NAMALWA (cell line): ENCODE measurements around the gene LRP2.
"Not testable (repeated sequence)": the region's sequence is repeated elsewhere in the genome, so short reads cannot be mapped to it uniquely, and the experiment has no call there.

ENCODE experiments used
- DNase-seq: peaks from one replicate; pipeline ENCODE4 v3.0.0-alpha.2; 2015; ENCODE audit warnings: low spot score

LRP2 gene

GRCh38 chr2:169175112-169175511 lies 187.2 kb downstream of the LRP2 start:
- DNase-seq, result no peak

DNA sequence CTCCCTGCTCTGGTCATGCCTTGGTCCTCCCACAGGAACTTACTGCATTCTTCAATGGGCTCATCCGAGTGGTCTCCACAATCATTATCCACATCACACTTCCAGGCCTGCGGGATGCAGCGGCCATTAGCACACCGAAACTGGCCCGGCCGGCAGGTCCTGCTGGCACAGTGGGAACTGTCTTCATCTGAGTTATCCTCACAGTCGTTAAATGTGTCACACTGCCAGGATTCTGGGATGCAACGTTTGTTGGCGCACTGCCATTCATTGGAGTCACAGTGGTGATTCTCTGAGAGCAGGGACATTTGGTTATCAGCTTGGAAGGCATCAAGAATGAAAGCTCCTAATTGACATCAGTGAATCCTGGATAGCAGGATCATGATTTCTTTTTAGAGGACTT lies 188.5 kb downstream of the LRP2 start:
- no peak for DNase-seq

GRCh38 chr2:169172914-169173313 lies 189.4 kb downstream of the LRP2 start:
- DNase-seq, result no peak

- no peak for DNase-seq
Observed at GRCh38 chr2:169172151-169172735, 190.1 kb downstream of the LRP2 start.

GRCh38 chr2:169165791-169166190 lies 196.5 kb downstream of the LRP2 start:
- DNase-seq, result no peak

- DNase-seq, result peak; percentile 11
Observed at GRCh38 chr2:169164311-169164710, 198.0 kb downstream of the LRP2 start.

DNA sequence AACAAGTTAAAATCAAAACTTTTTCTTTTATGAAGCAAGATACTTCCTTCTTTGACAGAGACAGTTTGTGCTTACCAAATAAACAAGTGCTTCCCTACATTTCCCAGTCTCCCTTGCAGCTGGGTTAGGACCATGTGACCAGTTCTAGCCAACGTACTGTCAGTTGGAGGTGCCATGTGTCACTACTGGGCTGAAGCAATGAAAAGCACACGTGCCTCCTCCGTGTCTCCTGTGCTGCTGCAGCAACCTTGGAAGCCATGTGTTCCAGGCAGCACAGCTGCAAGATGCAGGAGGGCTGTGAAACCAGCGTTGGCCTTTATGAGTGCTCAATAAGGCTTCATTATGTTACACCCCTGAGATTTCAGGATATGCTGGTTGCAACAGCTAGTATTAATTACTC lies 199.7 kb downstream of the LRP2 start:
- DNase-seq, result no peak

- DNase-seq, result no peak
Observed at GRCh38 chr2:169160926-169161481, 201.3 kb downstream of the LRP2 start.

DNA sequence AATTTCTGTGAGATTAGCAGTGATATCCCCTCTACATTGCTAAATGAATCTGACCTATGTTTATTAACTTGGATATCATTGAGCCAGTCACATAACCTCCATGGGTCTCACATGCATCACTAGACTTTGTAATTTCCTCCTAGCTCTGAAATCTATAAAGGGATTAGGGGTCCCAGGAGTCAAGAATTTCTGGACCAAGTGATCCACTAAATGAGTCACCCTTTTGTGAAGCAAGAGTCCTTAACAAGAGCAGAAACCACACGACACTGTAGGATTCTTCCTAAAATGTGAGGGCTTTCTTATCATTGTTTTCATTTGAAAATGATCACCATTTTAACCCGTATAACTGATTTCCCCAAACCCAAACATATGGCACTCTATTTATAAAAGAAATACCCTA lies 202.6 kb downstream of the LRP2 start:
- DNase-seq, result no peak

- DNase-seq, result no peak
Observed at GRCh38 chr2:169158874-169159273, 203.5 kb downstream of the LRP2 start.

GRCh38 chr2:169146220-169146619 lies 216.1 kb downstream of the LRP2 start:
- DNase-seq, result no peak

GRCh38 chr2:169143998-169144397 lies 218.3 kb downstream of the LRP2 start:
- peak; percentile 59 for DNase-seq

- peak; percentile 66 for DNase-seq
Observed at GRCh38 chr2:169141713-169142352, 220.5 kb downstream of the LRP2 start.

- DNase-seq, result no peak
Observed at GRCh38 chr2:169139993-169140767, 222.2 kb downstream of the LRP2 start.

DNA sequence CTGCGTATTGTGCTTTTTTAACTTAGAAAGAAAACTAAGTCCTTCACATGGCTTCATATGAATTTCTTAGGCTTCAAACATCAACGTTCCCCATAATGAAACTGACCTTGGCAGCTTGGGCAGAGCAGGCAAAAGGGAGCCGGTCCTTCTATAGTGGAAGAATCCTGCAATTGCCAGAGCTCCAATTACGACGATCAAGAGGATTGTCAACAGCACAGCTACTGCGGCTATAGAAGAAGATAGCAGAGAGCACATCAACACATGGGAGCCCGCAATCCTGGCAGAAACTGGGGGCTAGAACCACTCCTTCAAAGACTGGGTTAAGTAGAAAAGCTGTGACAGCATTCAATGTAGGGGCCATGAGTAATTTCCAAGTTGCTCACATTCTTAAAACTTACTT lies 223.2 kb downstream of the LRP2 start:
- no peak for DNase-seq

- DNase-seq, result no peak
Observed at GRCh38 chr2:169137924-169138323, 224.4 kb downstream of the LRP2 start.

DNA sequence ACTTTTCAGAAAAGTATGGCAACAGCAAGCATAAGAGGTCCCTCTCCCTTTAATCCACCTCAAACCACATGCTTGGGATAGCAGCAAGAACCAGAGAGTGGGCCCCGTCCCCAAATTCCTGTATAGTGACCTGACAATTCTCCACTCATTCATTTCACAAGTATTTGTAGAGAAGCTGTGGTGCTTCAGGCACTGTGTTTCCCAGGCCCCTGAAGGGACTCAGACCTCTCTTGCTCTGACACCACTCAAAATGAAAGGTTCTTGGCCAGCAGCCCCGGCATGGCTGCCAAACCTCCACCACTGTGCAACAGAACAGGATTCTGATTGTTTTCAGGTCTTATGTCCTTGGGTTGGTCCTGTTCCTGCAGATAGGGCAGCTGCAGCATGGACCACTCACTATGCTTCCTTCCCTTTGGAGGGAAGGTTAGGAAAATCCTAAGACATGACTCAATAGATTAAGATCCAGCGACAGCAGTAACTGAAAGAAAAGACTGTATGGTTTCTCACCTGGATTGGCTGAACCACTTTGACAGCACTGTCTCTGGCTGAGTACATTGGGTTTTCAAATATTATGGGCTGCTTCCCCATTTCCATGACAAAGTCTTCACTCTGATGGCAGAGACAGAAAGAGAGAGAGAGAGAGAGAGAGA lies 225.3 kb downstream of the LRP2 start:
- DNase-seq, result no peak

DNA sequence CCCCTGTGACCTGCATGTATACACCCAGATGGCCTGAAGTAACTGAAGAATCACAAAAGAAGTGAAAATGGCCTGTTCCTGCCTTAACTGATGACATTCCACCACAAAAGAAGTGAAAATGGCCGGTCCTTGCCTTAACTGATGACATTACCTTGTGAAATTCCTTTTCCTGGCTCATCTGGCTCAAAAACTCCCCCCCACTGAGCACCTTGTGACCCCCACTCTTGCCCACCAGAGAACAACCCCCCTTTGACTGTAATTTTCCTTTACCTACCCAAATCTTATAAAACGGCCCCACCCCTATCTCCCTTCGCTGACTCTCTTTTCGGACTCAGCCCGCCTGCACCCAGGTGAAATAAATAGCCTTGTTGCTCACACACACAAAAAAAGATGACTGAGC lies 225.9 kb downstream of the LRP2 start:
- not testable (repeated sequence) for DNase-seq

DNA sequence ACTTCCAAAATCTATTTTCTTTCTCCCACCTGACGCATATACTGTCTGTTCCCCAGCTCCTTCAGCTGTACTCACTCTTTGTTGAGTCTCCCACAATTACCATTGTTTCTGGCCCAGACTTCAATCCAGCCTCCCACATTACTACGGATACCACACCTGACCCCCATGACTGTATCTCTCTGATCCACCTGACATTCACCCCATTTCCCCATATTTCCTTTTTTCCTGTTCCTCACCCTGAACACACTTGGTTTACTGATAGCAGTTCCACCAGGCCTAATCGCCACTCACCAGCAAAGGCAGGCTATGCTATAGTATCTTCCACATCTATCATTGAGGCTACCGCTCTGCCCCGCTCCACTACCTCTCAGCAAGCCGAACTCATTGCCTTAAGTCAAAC lies 228.1 kb downstream of the LRP2 start:
- not testable (repeated sequence) for DNase-seq

DNA sequence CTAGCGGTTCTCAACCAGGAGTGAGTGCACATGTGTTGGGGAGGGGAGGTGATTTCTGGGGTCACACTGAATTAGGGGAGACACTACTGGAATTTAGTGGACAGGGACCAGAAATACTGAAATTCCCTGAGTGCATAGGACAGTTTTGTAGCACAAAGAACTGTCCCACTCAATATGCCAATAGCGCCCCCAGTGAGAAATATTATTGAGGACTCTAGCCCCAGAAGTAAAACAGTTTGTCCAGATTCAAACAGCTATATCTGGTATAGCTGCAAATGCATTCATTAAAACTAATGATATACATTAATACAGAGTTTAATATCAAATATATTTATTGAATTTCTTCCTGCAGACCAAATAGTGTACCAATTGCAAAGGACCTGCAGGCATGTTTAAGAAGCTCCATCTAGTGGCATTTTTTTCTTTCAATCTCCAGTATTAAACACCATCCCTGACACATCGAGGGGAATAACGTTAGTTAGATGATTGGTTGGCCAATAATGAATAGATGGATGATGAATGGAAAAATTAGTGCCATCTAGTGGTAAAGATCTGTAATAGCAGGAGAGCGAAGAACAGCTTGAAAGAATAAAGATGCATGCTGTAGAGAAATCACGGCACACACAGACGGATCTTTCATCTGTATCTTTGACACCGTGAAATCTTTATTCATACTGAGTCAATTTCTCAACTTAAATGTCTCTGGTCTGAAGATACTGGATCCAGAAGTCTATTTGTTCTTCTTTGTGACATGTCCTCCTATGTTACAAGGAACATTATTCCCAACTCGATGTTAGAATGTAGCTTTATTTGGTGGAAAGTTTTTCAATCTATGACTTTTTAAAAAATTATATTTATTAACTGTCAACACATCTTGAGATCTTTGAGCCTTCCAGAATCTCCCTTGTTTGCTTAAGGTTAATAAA lies 230.5 kb downstream of the LRP2 start:
- peak; percentile 79 for DNase-seq

DNA sequence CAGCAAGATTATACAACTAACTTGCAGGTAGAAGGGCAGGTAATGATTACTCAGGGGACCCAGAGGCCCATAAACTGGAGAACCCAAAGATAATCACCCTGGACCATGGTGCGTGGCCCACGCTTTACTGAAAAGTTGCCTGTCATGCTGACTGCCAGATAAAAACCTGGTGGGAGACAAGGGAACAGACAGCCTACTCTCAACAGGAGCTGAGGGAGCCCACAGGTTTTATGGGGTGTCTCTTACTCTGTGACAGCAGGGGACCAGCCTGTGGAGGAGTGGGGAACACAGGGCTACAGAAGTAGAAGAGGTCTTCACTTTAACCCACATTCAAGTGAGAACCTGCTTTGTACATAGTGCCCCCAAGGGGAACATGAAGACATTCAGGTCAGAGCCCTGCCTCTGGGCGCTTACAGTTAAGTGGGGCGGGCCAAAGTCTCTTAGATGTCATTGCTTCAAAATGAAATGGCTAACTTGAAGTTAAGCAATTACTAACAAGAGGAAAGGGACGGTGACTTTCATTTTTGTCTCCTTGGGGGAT lies 232.6 kb downstream of the LRP2 start:
- no peak for DNase-seq
